Fibroblast of skin of scalp (primary cell): ENCODE measurements around the gene MAST3.

Experiments used
- DNase-seq: peaks from one replicate; pipeline ENCODE4 v3.0.0-alpha.2; 2013

The MAST3 gene

DNA sequence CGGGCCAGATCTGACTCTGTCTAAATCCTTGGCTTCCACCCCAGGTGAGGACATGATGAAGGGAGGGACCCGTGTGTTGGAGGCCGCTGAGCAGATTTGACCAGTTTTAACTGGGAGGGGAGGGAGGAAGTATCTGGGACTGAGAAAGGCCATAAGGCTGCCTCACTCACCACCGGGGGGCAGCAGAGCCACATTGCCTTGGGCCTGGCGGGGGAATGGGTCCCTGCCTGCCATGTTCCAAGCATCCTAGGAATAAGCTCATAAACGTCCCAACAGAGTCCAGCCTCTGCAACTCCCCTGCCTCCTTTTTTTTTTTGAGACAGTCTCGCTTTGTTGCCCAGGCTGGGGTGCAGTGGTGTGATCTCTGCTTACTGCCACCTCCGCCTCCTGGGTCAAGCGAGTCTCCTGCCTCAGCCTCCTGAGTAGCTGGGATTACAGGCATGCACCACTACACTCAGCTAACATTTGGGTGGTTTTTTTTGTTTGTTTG lies 15.5 kb downstream of the MAST3 start:
- peak; percentile 78 for DNase-seq

DNA sequence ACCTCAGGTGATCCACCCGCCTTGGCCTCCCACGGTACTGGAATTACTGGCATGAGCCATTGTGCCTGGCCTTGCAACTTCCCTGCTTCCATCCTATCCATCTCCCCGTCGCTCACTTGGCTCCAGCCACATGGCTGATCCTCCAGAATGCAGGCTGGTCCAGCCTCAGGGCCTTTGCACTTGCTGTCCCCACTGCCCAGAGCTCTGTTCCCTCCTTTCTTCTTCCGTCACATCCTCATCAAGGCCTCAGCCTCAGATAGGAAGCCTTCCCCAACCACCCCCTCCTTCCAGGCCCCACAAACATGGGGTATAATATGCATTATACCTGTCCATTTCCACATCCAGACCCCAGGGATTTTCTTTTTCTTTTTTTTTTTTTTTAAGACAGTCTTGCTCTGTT lies 16.2 kb downstream of the MAST3 start:
- no peak for DNase-seq

DNA sequence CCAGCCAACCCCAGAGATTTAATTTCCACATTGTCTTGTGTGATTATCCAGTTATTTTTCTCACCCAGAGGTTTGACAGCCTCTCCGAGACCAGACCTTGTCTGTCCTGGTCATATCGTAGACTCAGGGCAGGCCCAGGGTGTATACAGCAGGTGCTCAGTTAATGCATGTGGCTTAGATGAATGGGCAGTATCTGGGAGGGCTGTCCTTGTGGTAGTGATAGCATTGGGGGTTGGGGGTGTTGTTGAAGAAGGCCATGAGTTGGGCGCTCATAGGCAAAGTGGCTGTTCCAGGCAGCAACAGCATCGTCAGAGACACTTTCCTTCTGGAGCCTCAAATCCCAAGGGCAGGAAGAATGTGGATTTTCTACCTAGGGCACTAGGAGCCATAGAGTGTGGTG lies 16.9 kb downstream of the MAST3 start:
- no peak for DNase-seq

DNA sequence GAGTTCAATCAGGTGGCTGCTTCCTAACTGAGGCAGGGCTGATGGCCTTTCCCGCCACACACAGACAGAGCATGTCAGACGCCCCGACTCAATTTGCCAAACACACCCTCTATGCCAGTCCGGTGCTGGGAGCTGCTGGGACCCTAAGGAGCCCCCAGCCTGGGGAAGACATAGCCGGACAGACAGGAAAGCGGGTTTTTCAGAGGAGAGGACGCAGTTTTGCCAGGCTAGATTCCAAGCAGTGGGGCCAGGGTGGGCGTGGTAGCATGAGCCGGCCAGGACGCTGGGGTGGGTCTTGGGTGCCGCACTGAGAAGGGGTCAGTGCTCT lies 19.8 kb downstream of the MAST3 start:
- DNase-seq, result no peak

DNA sequence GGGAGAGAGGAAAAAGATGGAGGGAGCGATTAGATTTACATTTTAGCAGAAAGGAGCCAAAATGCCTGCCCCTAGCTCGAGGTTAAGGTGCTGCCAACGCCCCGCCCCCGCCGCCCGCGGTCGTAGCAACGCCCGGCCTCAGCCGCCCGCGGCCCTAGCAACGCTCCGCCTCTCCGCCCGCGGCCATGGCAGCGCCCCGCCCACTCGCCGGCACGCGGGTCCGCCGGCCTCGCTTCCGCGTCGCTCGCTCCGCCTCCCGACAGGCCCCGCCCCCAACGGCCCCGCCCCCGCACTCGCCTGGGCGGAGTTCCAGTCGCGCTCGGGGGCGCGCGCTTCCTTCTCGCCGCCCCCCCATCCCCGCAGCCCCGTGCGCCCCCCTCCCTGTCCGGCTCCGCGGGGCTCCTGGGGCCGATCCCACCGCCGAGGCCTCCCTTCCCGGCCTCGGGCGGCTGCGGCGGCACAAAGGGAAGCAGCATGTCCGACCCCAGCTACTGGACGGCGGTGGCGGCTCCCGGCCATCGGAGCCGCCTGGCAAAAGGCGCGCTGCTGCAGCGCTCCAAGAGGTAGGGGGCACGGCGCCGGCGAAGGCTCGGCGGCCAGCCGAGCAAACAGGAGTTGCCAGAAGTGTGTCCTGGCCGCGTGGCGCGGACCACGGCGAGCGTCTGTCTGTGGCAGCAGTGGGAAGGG lies 20.3 kb downstream of the MAST3 start:
- peak; percentile 85 for DNase-seq

DNA sequence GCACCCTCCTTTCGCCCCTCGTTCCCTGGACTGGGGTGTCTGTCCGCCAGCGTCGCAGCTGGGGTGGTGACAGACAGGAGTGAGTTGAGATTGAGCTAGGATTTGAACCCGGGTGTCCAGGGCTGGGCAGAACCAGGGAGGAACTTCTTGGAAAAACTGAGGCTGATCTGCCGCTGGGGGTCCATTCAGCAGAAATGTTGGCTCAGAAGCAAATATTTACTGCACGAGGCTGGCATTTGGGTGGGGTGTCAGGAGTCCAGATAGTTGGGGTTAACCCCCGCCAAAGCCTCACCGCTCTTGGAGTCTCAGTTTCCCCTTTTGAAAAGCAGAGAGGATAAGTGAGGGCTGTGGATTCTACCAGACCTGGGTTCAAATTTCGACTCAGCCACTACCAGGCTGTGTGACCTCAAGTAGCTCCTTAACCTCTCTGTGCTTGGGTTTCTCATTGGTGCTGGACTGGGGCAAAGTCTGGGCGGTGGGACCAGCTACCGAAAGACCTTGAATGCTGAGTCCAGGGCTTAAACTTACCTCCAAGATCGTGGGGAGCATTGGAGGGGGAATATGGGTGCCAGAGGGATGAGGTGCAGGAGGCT lies 20.9 kb downstream of the MAST3 start:
- no peak for DNase-seq

DNA sequence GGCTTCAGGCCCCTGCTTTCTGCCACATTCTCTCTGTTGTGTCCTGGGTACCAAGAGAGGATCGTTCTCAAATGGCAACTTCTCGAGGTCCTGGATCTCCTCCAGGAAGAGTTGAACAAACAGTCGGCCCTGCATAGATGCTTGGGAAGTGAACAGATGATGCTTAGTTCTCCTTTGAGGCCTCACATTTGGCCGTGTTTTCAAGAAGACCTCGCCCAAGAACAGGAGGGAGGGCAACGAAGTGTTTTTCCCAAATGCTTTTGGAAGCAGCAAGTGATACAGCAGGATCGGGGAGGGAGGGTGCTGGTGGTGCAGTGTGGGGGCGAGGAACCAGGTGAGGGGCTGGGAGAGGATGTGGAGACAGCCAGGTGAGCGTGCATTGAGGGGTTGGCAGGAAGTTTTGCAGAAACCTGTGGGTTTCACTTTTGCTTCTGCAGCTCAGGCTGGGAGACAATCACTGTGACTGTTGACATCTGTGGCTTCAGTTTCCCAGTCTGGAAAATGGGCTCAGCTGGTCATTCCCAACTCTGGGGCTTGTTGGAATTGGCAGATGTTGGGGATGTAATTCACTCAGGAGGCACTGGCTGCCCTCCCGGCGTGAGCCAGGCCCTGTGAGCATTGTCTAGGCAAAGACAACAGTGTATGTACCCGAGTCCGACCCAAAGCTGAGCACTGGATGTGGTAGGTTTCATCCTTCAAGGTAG lies 21.6 kb downstream of the MAST3 start:
- no peak for DNase-seq

DNA sequence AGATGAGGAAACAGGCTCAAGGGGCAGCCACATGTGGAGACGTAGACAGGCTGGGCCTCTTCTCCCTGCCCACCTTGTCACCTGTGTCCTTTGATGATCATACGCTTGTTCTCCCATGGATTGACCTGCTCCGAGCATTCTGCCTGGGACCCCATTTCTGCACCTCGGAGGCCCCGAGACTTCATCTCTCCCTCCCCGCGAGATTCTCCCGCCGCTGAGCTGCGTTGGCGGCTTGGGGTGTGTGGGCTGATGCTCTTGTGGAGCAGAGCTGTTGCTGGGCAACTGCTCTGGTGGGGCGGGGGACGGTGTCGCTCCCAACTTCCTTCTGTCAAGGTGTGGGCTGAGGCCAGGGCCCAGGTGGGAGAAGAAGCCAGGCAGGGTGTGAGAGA lies 22.1 kb downstream of the MAST3 start:
- DNase-seq, result no peak

DNA sequence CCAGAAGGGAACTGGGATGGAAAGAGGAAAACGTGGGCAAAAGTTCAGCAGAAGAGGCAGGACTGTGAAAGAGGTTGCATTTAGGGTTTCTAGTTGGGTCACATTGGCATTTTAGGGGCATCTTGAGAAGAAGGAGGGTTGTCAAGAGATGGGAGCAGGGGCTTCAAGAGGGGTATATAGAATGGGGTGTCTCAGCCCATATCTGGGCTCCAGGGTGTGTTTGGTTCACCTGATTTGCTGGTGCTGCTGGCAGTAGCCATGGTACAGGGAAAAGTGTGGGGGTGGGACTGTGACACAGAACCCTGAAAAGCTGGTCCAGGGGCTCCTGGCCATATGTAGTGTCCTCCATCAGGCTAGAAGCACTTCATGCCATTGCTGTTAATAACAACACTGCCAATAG lies 22.5 kb downstream of the MAST3 start:
- DNase-seq, result no peak

DNA sequence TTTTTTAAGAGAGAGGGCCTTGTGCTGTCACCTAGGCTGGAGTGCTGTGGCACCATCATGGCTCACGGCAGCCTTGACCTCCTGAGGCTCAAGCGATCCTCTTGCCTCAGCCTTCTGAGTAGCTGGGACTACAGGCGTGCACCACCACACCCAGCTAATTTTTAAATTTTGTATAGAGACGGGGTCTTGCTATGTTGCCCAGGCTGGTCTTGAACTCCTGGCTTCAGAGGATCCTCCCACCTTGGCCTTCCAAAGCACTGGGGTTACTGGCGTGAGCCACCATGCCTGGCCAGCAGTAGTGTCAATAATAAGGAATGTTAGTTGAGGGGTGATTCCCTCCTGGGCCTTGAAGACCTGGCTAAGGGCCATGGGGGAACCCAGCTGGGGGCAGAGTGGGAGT lies 23.6 kb downstream of the MAST3 start:
- no peak for DNase-seq

DNA sequence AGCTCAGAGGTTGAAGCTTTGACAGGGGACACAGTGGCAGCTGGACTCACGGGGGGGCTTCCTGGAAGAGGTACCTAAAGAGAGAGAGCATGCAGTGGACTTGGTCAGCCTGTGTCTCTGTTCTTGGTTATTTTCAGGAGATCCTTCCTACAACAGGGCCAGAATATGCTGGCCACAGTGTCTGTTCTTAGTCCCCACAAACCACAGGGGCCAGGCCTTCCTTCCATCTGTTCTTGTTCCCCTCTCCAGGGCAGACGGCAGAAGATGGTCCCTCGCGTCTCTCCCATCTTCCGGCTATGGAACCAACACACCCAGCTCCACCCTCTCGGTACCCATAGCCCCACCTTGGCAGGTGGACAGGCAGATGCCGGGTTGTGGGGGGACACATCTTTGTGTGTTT lies 24.8 kb downstream of the MAST3 start:
- DNase-seq, result no peak

DNA sequence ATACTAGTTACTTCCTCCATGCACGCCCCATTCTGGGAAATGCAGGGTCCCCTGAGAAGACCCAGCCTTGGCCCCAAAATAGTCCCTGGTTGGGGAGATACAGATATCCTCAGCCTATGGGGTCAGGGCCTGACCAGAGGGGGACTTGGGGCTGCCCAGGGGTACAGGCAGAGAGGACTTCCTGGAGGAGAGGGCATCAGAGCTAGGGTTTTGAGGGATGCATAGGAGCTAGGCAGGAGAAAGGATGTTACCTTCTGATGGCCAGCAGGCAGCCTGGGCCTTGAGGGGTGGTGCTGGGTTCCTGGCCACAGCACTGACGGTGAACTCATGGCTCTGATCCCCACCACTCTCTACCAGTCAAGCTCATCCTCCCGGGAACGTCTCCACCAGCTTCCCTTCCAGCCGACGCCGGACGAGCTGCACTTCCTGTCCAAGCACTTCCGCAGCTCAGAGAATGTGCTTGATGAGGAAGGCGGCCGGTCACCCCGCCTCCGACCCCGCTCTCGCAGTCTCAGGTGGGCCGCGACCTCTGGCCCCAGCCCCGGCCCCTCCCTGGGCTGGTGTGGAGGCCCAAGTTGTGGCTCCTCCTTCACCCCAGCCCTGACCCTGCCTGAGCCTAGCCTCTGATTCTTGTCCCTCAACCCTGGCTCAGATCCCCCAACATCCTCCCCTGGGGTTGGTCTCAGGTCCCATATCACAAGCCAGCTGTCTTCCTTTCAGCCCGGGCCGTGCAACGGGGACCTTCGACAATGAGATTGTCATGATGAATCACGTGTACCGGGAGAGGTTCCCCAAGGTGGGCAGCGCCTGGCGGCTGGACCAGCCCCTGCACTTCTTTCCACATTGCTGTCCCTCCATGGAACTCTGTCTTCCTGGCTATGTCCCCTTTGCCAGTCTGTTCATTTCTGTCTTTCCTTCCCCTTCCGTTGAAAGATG lies 25.6 kb downstream of the MAST3 start:
- no peak for DNase-seq

DNA sequence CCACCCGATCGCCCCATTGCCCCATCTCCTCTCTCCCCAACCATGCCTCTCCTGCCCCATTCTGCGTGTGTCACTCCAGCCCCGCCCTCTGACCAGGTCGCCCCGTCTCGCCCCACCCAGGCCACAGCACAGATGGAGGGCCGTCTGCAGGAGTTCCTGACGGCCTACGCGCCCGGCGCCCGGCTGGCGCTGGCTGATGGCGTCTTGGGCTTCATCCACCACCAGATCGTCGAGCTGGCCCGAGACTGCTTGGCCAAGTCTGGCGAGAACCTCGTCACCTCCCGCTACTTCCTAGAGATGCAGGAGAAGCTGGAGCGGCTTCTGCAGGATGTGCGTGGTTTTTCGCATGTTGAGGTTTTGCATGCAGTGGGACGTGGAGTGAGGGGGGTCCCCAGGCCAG lies 26.2 kb downstream of the MAST3 start:
- no peak for DNase-seq

DNA sequence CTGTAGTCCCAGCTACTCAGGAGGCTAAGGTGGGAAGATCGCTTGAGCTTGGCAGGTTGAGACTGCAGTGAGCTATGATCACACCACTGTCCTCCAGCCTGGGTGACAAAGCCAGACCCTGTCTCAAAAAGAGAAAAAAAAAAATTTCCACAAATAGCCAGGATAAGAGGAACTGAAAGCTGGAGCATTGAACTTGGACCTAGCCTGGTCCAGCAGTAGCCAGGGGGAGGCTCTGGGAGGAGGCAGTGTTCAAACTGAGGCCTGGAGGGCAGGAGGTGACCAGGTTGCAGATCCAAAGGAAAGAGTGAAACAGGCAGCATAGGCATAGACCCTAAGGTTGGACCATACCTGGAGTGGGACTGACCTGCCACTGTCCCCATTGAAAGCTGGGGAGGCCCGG lies 28.5 kb downstream of the MAST3 start:
- DNase-seq, result no peak

DNA sequence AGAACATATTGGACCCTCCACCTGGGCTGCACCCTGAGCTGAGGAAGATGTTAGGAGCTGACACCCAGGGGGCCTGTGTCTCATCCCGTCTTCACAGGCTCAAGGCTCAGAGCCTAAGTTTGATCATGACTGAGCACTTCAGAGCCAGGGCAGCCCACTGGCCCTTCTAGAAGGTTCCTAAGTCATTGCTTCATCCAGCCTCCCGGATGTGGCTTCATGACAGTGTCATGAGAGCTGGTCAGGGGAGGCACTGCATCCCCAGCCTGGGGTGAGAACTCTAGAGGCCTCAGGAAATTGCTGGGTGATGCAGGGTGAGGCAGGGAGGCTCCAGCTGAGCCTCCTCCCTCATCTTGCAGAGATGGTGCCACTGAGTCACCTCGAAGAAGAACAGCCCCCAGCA lies 30.5 kb downstream of the MAST3 start:
- DNase-seq, result no peak

DNA sequence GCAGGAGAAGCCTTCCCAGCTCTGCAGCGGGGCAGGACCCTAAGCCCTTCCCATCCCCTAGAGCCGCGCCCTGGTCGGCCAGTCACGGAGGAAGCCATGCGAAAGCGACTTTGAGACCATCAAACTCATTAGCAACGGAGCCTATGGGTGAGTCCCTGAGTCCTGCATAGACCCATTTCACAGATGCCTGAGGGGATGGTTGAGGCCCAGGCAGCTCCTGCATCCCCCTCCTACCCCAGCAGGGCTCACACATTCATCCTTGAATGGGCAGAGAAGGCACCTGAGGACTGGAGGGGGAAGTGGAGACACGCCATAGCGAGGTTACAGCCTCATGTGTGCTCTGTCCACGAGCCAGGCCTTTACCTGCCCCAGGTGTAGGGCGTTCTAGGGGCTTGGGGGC lies 31.2 kb downstream of the MAST3 start:
- no peak for DNase-seq

DNA sequence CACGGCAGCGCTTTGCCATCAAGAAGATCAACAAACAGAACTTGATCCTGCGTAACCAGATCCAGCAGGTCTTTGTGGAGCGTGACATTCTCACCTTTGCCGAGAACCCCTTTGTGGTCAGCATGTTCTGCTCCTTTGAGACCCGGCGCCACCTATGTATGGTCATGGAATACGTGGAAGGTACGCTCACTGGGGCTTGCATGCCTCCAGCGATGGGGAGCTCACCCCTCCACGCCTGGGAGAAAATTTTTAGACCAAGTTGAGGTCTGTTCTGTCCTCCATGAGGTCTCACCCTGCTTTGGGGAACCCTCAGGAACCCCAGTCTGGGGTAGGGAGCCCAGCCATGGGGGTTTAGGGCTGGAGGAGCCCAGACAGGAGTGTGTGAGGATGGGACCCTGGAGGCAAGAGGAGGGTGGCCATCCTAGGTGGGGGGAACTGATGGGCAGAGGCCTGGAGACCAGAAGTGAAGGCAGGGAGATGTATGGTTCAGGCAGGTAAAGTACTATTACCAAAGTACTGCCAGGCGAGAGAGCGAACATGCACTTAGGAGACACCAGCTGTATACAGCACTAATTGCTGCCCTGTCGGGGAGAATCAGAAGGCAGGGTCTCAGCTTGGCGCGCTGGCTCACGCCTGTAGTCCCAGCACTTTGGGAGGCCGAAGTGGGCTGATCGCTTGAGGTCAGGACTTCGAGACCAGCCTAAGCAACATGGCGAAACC lies 33.1 kb downstream of the MAST3 start:
- DNase-seq, result no peak

DNA sequence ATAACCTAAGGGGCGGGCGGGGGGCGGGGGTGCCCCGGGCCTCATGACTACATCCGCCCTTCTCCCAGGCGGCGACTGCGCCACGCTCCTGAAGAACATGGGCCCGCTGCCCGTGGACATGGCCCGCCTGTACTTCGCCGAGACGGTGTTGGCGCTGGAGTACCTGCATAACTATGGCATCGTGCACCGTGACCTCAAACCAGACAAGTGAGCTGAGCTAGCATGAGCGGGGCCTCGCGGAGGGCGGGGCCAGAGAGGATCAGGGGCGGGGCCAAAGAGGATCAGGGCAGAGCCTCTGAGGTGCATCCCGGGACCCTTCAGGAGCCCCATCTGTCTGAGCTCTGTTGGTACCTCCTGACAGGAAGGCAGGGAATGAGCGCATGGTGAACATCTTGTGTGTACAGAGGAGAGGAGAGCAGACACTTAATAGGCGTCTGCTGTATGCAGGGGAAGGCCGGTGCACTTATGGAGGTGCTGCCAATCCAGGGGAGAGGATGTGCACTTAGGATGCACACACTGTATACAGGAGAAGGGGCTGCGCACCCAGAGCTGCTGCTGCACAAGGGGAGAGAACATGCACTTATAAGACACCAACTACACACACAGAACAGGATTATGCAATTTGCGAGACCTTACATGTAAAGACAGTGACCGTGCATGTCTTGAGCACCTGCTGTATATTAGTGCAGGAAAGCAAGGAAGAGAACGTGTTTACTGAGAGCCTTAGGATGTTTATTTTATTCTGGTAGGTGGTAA lies 34.4 kb downstream of the MAST3 start:
- no peak for DNase-seq

DNA sequence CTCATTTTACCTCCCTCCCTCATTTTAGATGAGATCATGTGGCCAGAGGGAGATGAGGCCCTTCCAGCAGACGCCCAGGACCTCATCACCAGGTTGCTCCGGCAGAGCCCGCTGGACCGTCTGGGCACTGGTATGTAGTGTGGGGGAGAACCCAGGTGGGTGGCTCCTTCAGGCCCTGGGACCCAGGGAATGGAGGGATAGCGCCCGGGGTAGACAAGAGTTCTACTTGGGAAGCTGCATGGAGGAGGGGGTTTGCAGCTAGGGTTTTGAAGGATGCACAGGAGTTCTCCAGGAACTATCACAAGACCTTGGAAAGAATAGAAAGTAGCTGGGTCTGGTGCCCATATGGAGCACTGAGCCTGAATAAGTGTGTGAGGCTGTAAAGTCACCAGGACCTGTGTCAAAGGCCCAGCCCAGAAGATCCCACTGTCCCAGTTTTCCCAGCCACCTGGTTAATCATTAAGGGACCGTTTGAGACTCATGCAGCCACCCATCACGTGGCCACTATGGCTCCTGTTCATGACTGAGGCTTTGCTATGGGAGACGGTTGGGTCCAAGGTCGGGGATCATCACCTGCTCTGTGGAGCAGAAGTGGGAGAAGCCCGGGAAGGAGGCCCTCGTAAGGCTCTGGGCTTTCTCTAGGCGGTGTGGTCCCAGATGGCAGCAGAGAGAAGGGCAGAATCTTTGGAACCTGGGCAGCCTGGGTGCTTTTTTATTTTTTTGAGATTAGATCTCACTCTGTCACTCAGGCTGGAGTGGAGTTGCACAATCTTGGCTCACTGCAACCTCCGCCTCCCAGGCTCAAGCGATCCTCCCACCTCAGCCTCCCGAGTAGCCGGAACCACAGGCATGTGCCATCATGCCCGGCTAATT lies 38.4 kb downstream of the MAST3 start:
- DNase-seq, result no peak

DNA sequence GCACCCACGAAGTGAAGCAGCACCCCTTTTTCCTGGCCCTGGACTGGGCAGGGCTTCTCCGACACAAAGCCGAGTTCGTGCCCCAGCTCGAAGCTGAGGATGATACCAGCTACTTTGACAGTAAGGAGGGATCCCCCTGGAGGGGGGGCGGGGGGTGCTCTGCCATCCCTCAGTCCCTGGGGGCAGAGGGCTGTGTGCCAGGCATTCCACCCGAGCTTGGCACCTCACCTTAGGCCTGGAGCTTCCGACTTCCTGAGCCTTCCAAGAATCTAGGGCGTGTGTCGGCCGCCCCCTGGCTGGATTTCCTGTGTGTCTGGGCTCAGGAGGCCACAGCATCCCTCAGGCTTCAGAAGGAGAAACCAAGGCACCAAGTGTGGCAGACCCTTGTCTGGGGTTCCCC lies 39.7 kb downstream of the MAST3 start:
- DNase-seq, result no peak
